Chondrocyte (in vitro differentiated cells): ENCODE results near the gene COL24A1. TPM values are rescaled to one million over a fixed set of nuclear protein-coding genes. Genes with fewer than 3 reads are reported as not detected.

Experiments
- DNase-seq: peaks from one replicate; pipeline ENCODE4 v3.0.0; 2021; ENCODE audit warnings: mixed read lengths, low spot score
- H3K27ac Mint-ChIP-seq: one replicate; pipeline ENCODE4 v1.8.0; 2021; ENCODE audit warnings: mild to moderate bottlenecking, moderate library complexity, mixed read lengths; ENCODE audit not compliant: unreplicated experiment
- H3K27me3 Mint-ChIP-seq: 2 replicates; pipeline ENCODE4 v1.8.0; 2021; ENCODE audit warnings: low read depth, mixed read lengths
- H3K36me3 Mint-ChIP-seq: 2 replicates; pipeline ENCODE4 v1.8.0; 2021; ENCODE audit warnings: low read depth, mixed read lengths
- H3K4me1 Mint-ChIP-seq: 2 replicates; pipeline ENCODE4 v1.8.0; 2021; ENCODE audit warnings: low read depth, mild to moderate bottlenecking, mixed read lengths
- H3K4me3 Mint-ChIP-seq: one replicate; pipeline ENCODE4 v1.8.0; 2021; ENCODE audit warnings: mild to moderate bottlenecking, moderate library complexity, mixed read lengths; ENCODE audit not compliant: unreplicated experiment
- H3K9me3 Mint-ChIP-seq: 2 replicates; pipeline ENCODE4 v1.8.0; 2021; ENCODE audit warnings: low read depth, mixed read lengths
- total RNA-seq: library from RNA; stranded (reverse); gene quantifications from 3 replicates; pipeline ENCODE4 v1.2.1, GENCODE V29; 2021
- TF ChIP-seq, protein P1 (sequence below): fragments of 200-600 bp; sonication (generic); IDR thresholded peaks from 2 replicates; pipeline ENCODE4 v1.5.0; 2021; ENCODE audit warnings: antibody characterized with exemption, mild to moderate bottlenecking, moderate library complexity

Gene COL24A1
- total RNA-seq, 1 donor from 2014 or later = 0.30 TPM

DNA sequence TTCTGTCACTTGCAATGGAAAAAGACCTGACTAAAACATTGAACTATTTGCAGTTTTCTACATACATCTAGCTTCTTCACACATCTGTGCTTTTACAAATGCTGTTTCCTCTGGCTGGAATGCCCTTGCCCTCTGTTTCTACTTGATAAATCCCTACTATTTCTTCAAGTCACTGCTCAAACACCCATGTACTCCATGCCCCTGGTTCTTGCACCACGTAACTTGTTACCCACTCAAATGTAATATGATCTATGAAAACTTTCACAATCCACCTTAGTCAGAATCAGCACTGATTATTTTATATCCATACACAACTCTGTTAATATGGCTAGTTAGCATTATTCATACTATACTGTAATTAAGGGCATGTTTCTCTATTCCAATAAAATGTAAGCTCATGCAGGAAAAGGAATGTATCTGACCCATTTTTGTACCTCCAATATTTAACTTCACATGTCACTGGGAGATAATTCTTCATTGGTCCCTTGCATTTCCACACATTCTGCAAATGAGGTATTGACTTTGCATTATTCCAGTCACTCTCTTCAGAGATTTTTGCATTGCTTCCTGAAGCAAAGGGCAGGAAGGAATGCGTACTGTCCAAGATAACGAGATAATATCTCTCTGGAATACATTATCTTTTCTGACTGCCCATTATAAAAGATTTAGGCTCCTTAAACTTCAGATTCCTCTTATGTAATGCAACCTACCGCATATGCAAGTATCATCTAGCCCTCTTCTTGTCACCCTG, 158.3 kb downstream of the COL24A1 start:
- Mint-ChIP-seq H3K4me1 (peaks cover 6% of the 10 kb centered on the region), H3K36me3 (no peaks in the 10 kb centered on the region), H3K27ac (no peak overlapping the region), H3K27me3 (peaks cover 2% of the 10 kb centered on the region), H3K9me3 (no peaks in the 10 kb centered on the region), H3K4me3 (no peak overlapping the region)
- no peak for DNase-seq
- TF ChIP-seq, protein P1, sequence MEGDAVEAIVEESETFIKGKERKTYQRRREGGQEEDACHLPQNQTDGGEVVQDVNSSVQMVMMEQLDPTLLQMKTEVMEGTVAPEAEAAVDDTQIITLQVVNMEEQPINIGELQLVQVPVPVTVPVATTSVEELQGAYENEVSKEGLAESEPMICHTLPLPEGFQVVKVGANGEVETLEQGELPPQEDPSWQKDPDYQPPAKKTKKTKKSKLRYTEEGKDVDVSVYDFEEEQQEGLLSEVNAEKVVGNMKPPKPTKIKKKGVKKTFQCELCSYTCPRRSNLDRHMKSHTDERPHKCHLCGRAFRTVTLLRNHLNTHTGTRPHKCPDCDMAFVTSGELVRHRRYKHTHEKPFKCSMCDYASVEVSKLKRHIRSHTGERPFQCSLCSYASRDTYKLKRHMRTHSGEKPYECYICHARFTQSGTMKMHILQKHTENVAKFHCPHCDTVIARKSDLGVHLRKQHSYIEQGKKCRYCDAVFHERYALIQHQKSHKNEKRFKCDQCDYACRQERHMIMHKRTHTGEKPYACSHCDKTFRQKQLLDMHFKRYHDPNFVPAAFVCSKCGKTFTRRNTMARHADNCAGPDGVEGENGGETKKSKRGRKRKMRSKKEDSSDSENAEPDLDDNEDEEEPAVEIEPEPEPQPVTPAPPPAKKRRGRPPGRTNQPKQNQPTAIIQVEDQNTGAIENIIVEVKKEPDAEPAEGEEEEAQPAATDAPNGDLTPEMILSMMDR = no peak

- H3K36me3 Mint-ChIP-seq = peaks cover 2% of the 10 kb centered on the region
- TF ChIP-seq, protein P1 = no peak
- peak overlapping the region; percentile 76 for H3K27ac Mint-ChIP-seq
- DNase-seq = no peak
- H3K4me1 Mint-ChIP-seq = peaks cover 13% of the 10 kb centered on the region
- peaks cover 4% of the 10 kb centered on the region for H3K9me3 Mint-ChIP-seq
- peak overlapping the region; percentile 55 for H3K4me3 Mint-ChIP-seq
- H3K27me3 Mint-ChIP-seq = no peaks in the 10 kb centered on the region
Measured at GRCh38 chr1:85992791-85993190, 163.8 kb downstream of the COL24A1 start.

DNA sequence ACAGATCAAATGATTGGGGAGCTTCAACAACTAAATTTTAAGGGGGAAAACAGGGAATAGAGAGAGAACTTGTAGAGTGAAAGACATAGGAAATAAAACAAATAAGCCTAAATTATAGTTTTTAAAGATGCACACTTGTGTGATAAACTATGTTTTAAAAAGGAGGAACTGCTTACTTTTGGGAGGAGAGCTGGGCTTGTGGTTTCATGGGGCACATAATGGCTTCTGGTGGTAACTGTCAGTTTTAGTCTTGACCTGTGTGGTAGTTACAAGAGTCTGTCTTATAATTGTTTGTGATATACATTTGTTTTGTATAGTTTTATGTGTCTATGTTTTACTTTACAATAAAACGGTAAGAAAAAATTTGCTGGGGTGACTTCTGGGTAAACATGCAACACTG, 165.3 kb downstream of the COL24A1 start:
- DNase-seq = no peak
- H3K4me3 Mint-ChIP-seq = no peak overlapping the region
- peaks cover 2% of the 10 kb centered on the region for H3K36me3 Mint-ChIP-seq
- no peak overlapping the region for H3K27ac Mint-ChIP-seq
- peaks cover 4% of the 10 kb centered on the region for H3K9me3 Mint-ChIP-seq
- peaks cover 13% of the 10 kb centered on the region for H3K4me1 Mint-ChIP-seq
- no peaks in the 10 kb centered on the region for H3K27me3 Mint-ChIP-seq
- TF ChIP-seq, protein P1 = no peak

GRCh38 chr1:85984636-85985035, 171.9 kb downstream of the COL24A1 start:
- Mint-ChIP-seq H3K36me3 (peaks cover 6% of the 10 kb centered on the region), H3K4me1 (no peaks in the 10 kb centered on the region), H3K4me3 (no peak overlapping the region), H3K9me3 (peaks cover 7% of the 10 kb centered on the region), H3K27ac (no peak overlapping the region), H3K27me3 (peaks cover 10% of the 10 kb centered on the region)
- TF ChIP-seq, protein P1 = no peak
- DNase-seq = no peak

- DNase-seq = no peak
- H3K4me3 Mint-ChIP-seq = no peak overlapping the region
- peaks cover 10% of the 10 kb centered on the region for H3K36me3 Mint-ChIP-seq
- no peak overlapping the region for H3K27ac Mint-ChIP-seq
- peaks cover 20% of the 10 kb centered on the region for H3K9me3 Mint-ChIP-seq
- TF ChIP-seq, protein P1 = no peak
- H3K4me1 Mint-ChIP-seq = no peaks in the 10 kb centered on the region
- peaks cover 10% of the 10 kb centered on the region for H3K27me3 Mint-ChIP-seq
Measured at GRCh38 chr1:85983316-85983715, 173.3 kb downstream of the COL24A1 start.
